ENCODE data around the gene ABLIM2. TPM values are rescaled to one million over a fixed set of nuclear protein-coding genes. Genes with fewer than 3 reads are reported as not detected.
A peak's percentile ranks its signal among the peaks of the same experiment; 100 is the strongest.

ABLIM2 gene
- total and polyA plus RNA-seq, 2 of the 13 experiments (the other 11 are each of a cell fraction or from before 2014, with no cell fraction given): 0.20 to 0.37 TPM

- no peak for TF ChIP-seq FOXA1 (IDR thresholded peaks at IDR 0.05)
- TF ChIP-seq FOXA1 (CRISPR knock-in tag; IDR thresholded peaks at IDR 0.05): 0 out of 2 replicates have a peak, but pooled peaks have one; percentile 4
- TF ChIP-seq RXRB (CRISPR knock-in tag; IDR thresholded peaks at IDR 0.05; ENCODE audit: borderline replicate concordance): 0 out of 2 replicates have a peak, but pooled peaks have one; percentile 35
- peak; percentile 27; the same call in 1 of the 2 replicates for TF ChIP-seq FOXK1 (CRISPR knock-in tag; IDR thresholded peaks at IDR 0.05; ENCODE audit: borderline replicate concordance, low read depth)
- peak; percentile 35; the same call in 1 of the 2 replicates for TF ChIP-seq SALL1 (CRISPR knock-in tag; IDR thresholded peaks at IDR 0.05)
- TF ChIP-seq ZFX (CRISPR knock-in tag; IDR thresholded peaks at IDR 0.05; ENCODE audit: low read depth): peak; percentile 65; the same call in 1 of the 2 replicates
- 0 out of 2 replicates have a peak, but pooled peaks have one; percentile 21 for TF ChIP-seq KAT8 (CRISPR knock-in tag; IDR thresholded peaks at IDR 0.05)
- TF ChIP-seq RAD21 (CRISPR knock-in tag; IDR thresholded peaks at IDR 0.05): peak; percentile 90
- peak; percentile 57; the same call in 1 of the 2 replicates for TF ChIP-seq SPEN (CRISPR knock-in tag; IDR thresholded peaks at IDR 0.05; ENCODE audit: low read depth)
- 0 out of 2 replicates have a peak, but pooled peaks have one; percentile 15 for TF ChIP-seq MAFF (IDR thresholded peaks at IDR 0.05; ENCODE audit: low read depth, low read length)
- no peak for TF ChIP-seq ZBTB42 (CRISPR knock-in tag; IDR thresholded peaks at IDR 0.05)
- TF ChIP-seq RBFOX2 (IDR thresholded peaks at IDR 0.05; ENCODE audit: low read depth, low read length): no peak
- TF ChIP-seq UBTF (CRISPR knock-in tag; IDR thresholded peaks at IDR 0.05): 0 out of 2 replicates have a peak, but pooled peaks have one; percentile 22
- TF ChIP-seq ZFP62 (CRISPR knock-in tag; IDR thresholded peaks at IDR 0.05): no peak
- TF ChIP-seq RXRA (CRISPR knock-in tag; IDR thresholded peaks at IDR 0.05): peak; percentile 36; the same call in 1 of the 2 replicates
- no peak for TF ChIP-seq CBFB (CRISPR knock-in tag; IDR thresholded peaks at IDR 0.05)
- TF ChIP-seq DMTF1 (CRISPR knock-in tag; IDR thresholded peaks at IDR 0.05): no peak
- no peak for TF ChIP-seq NFE2L1 (CRISPR knock-in tag; IDR thresholded peaks at IDR 0.05; ENCODE audit: borderline replicate concordance)
- 0 out of 2 replicates have a peak, but pooled peaks have one; percentile 41 for TF ChIP-seq ZNF792 (CRISPR knock-in tag; IDR thresholded peaks at IDR 0.05)
- 0 out of 2 replicates have a peak, but pooled peaks have one; percentile 25 for TF ChIP-seq YEATS2 (CRISPR knock-in tag; IDR thresholded peaks at IDR 0.05; ENCODE audit: borderline replicate concordance)
- peak; percentile 95 for TF ChIP-seq ZNF121 (CRISPR knock-in tag; IDR thresholded peaks at IDR 0.05)
- TF ChIP-seq STAG1 (CRISPR knock-in tag; IDR thresholded peaks at IDR 0.05): peak; percentile 93
- 0 out of 2 replicates have a peak, but pooled peaks have one; percentile 21 for TF ChIP-seq ELF3 (CRISPR knock-in tag; IDR thresholded peaks at IDR 0.05)
- peak; percentile 66; the same call in 1 of the 2 replicates for TF ChIP-seq KDM3A (CRISPR knock-in tag; IDR thresholded peaks at IDR 0.05; ENCODE audit: low read depth)
- peak; percentile 65; the same call in 1 of the 2 replicates for TF ChIP-seq ZNF605 (CRISPR knock-in tag; IDR thresholded peaks at IDR 0.05)
- TF ChIP-seq, protein P1, sequence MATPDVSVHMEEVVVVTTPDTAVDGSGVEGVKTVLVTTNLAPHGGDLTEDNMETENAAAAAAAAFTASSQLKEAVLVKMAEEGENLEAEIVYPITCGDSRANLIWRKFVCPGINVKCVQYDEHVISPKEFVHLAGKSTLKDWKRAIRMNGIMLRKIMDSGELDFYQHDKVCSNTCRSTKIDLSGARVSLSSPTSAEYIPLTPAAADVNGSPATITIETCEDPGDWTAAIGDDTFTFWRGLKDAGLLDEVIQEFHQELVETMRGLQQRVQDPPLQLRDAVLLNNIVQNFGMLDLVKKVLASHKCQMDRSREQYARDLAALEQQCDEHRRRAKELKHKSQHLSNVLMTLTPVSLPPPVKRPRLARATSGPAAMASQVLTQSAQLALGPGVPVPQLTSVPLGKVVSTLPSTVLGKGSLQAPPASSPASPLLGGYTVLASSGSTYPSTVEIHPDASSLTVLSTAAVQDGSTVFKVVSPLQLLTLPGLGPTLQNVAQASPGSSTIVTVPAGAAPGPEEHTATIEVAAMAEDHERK (CRISPR knock-in tag; IDR thresholded peaks at IDR 0.05; ENCODE audit: low read depth): no peak
These were observed 18.2 kb upstream of the ABLIM2 start (continued) for GRCh38 chr4:8176547-8177399.

Data from HepG2 (cell line).